Heart left ventricle (tissue), 13 donors: ENCODE measurements around the gene PDE4DIP.
"Not testable (repeated sequence)": the region's sequence is repeated elsewhere in the genome, so short reads cannot be mapped to it uniquely, and the experiment has no call there.

Source experiments
- POLR2A ChIP-seq, 2 donors: fragments of 450-650 bp; IDR thresholded peaks; one replicate each; pipeline ENCODE4 v1.6.1; 2017; ENCODE audit warnings: antibody characterized with exemption in 2 of 2, mild to moderate bottlenecking in 2 of 2, moderate library complexity in 2 of 2
- TF ChIP-seq, protein P1 (sequence below), 12 donors: fragments of 200-600 bp; sonication (generic) in 4 of 12; IDR thresholded peaks; one replicate each; pipeline versions ENCODE4 v1.5.0 to v1.8.0; 2018 to 2022; ENCODE audit warnings: antibody characterized with exemption in 12 of 12, mild to moderate bottlenecking in 5 of 12
- donor health status: ischemic (EF 13 %, LVEDD 7.1; RV severe dilation, severe dysfunction).
- donor health status: DM: no; HTN: yes; CAD: no.
- donor health status: DM: no; HTN: no; CAD: no.
- donor health status: ischemic (EF 25% LVEDD 6.9; RV normal size, moderate dysfunction).
- donor health status: ischemic (EF 25% LVEDD 5.7; RV mildly dilated, moderate dysfunction).
- donor health status: ischemic (EF 35%, LVEDD 5.7; RV mildly dilated, moderate dysfunction).
- donor health status: nonischemic (EF 11% LVEDD 7.7; RV severe dilation, severe dysfunction).
- donor health status: DM: yes; HTN: yes; CAD: no.
- donor health status: PGD.
- donor health status: ischemic (EF 29% LVEDD 5.4; RV normal size, mild dysfunction).
- donor health status: nonischemic (EF 23%, LVEDD 6.1; RV moderate dilation, normal function).

DNA sequence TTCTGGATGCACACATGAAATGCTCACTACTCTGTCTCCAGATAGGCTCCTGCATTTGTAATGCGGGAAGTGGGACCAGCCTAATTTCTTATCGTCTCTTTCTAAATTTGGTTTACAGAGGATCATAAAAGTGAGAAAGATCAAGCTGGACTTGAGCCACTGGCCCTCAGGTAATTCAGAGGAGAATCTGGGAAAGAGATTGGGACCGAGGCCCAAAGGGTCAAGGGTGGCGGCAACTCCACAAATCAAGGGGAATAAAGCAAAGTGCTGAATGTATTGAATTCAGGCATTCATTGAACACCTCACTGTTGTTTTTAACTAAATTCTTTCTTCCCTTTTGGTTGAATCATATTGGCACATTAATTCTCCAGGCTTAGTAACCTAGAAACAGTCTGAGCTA, 164.1 kb downstream of the PDE4DIP start:
- not testable (repeated sequence) for TF ChIP-seq POLR2A (IDR thresholded peaks at IDR 0.05)
- TF ChIP-seq, protein P1, sequence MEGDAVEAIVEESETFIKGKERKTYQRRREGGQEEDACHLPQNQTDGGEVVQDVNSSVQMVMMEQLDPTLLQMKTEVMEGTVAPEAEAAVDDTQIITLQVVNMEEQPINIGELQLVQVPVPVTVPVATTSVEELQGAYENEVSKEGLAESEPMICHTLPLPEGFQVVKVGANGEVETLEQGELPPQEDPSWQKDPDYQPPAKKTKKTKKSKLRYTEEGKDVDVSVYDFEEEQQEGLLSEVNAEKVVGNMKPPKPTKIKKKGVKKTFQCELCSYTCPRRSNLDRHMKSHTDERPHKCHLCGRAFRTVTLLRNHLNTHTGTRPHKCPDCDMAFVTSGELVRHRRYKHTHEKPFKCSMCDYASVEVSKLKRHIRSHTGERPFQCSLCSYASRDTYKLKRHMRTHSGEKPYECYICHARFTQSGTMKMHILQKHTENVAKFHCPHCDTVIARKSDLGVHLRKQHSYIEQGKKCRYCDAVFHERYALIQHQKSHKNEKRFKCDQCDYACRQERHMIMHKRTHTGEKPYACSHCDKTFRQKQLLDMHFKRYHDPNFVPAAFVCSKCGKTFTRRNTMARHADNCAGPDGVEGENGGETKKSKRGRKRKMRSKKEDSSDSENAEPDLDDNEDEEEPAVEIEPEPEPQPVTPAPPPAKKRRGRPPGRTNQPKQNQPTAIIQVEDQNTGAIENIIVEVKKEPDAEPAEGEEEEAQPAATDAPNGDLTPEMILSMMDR (IDR thresholded peaks at IDR 0.05), result not testable (repeated sequence)
